HepG2 (cell line): ENCODE data around the gene PDLIM7. TPM values are rescaled to one million over a fixed set of nuclear protein-coding genes. Genes with fewer than 3 reads are reported as not detected.

Experiments used
- ATAC-seq: fragments of 200-7000 bp; cut with Tn5 transposase; 3 replicates; pipeline ENCODE4 v1.9.1; 2020; ENCODE audit warnings: mild to moderate bottlenecking, moderate library complexity
- BruUV-seq: library from RNA; stranded (reverse); fragments of 400-500 nt; replicated peaks from 2 replicates; lab custom pipeline; 2021; lab: Mats Ljungman, UMichigan
- CTCF ChIA-PET: fragments of 300-600 bp; formaldehyde crosslinking; extraction: SDS; loops from one replicate; lab custom pipeline; 2021; ENCODE audit warnings: low total read pairs, inconsistent platforms, low intra/inter-chr PET ratio; lab: Yijun Ruan, JAX
- POLR2A ChIA-PET: fragments of 350-600 bp; sonication (Branson Sonifier 250); formaldehyde crosslinking; loops from one replicate; lab custom pipeline; 2020; ENCODE audit warnings: antibody characterized with exemption, inconsistent platforms; lab: Yijun Ruan, JAX
- DNase-seq: peaks from one replicate; pipeline ENCODE4 v3.0.0-alpha.2; 2015; ENCODE audit warnings: low spot score
- FAIRE-seq: peaks from 3 replicates; lab custom pipeline; 2011; peaks lifted over from hg19 to GRCh38; lab: Jason Lieb, UNC
- H2AFZ ChIP-seq: one replicate; pipeline ENCODE4 v1.6.1; 2011; ENCODE audit warnings: low read length, inconsistent platforms
- H3K27ac ChIP-seq: fragments of 300-600 bp; 3 replicates; pipeline ENCODE4 v1.8.0; 2011; ENCODE audit warnings: mixed run types, mild to moderate bottlenecking, mixed read lengths, low read length, inconsistent platforms; ENCODE audit not compliant: insufficient read depth; ENCODE audit errors: extremely low read length
- H3K27me3 ChIP-seq, 2 experiments: fragments of 200-600 bp in 1 of 2; 2 replicates in 1 of 2; 3 replicates in 1 of 2; pipeline versions ENCODE4 v1.6.0 to v1.8.0; 2011; ENCODE audit warnings: low read length in 2 of 2, mild to moderate bottlenecking in 2 of 2, moderate library complexity in 2 of 2, inconsistent platforms in 1 of 2; ENCODE audit not compliant: insufficient read depth in 2 of 2, control insufficient read depth in 1 of 2
- H3K36me3 ChIP-seq, 2 experiments: fragments of 200-600 bp in 1 of 2; replicated peaks in 1 of 2; 2 replicates in 1 of 2; 3 replicates in 1 of 2; pipeline versions ENCODE4 v1.5.1 to v1.8.0; 2011; ENCODE audit warnings: low read length in 2 of 2, inconsistent platforms in 1 of 2; ENCODE audit not compliant: insufficient read depth in 2 of 2, control insufficient read depth in 1 of 2
- H3K4me1 ChIP-seq: 2 replicates; pipeline ENCODE4 v1.5.1; 2012; ENCODE audit warnings: low read length, inconsistent platforms; ENCODE audit not compliant: insufficient read depth
- H3K4me2 ChIP-seq: 2 replicates; pipeline ENCODE4 v1.6.0; 2011; ENCODE audit warnings: low read depth, low read length, inconsistent platforms
- H3K4me3 ChIP-seq, 3 experiments: fragments of 200-600 bp in 1 of 3; sonication (generic), shearing (Covaris generic) in 1 of 3; replicated peaks in 1 of 3; 2 replicates each; pipeline ENCODE4 v1.5.1; 2011 to 2016; ENCODE audit warnings: low read length in 3 of 3, inconsistent platforms in 2 of 3, low read depth in 2 of 3, mild to moderate bottlenecking in 2 of 3, control low read depth in 1 of 3, mixed read lengths in 1 of 3; ENCODE audit not compliant: insufficient read depth in 1 of 3
- H3K79me2 ChIP-seq: one replicate; pipeline ENCODE4 v1.6.1; 2011; ENCODE audit warnings: low read length, inconsistent platforms; ENCODE audit not compliant: insufficient read depth
- H3K9ac ChIP-seq: 2 replicates; pipeline ENCODE4 v1.6.0; 2011; ENCODE audit warnings: mild to moderate bottlenecking, low read depth, low read length, inconsistent platforms; ENCODE audit not compliant: insufficient read depth
- H3K9me3 ChIP-seq: 2 replicates; pipeline ENCODE4 v1.5.1; 2012; ENCODE audit warnings: mild to moderate bottlenecking, low read length
- H4K20me1 ChIP-seq: 2 replicates; pipeline ENCODE4 v1.6.0; 2011; ENCODE audit warnings: inconsistent platforms, mild to moderate bottlenecking, low read length, moderate library complexity; ENCODE audit not compliant: insufficient read depth
- CBX2 ChIP-seq, 2 experiments: fragments of 200-600 bp in 1 of 2; sonication (generic); formaldehyde crosslinking in 1 of 2; IDR thresholded peaks; 2 replicates each; pipeline versions ENCODE4 v1.7.0 to v1.8.1; 2018 to 2022; ENCODE audit warnings: low read depth in 2 of 2, low read length in 1 of 2, mild to moderate bottlenecking in 1 of 2, missing genetic modification reagents in 1 of 2
- FLYWCH1 ChIP-seq: sonication (generic); formaldehyde crosslinking; IDR thresholded peaks from 2 replicates; pipeline ENCODE4 v1.8.1; 2023; ENCODE audit warnings: mild to moderate bottlenecking, missing genetic modification reagents
- HNRNPUL1 ChIP-seq: fragments of 200-400 bp; formaldehyde crosslinking; IDR thresholded peaks from 2 replicates; pipeline ENCODE4 v1.6.1; 2017; ENCODE audit warnings: low read depth, mild to moderate bottlenecking, low read length, moderate library complexity
- KLF16 ChIP-seq, 2 experiments: sonication (generic) in 1 of 2; formaldehyde crosslinking in 1 of 2; IDR thresholded peaks; 2 replicates each; pipeline versions ENCODE4 v1.6.1 to v1.8.0; 2016 to 2023; ENCODE audit warnings: missing genetic modification reagents in 2 of 2, missing compliant biosample characterization in 1 of 2
- LBX2 ChIP-seq: sonication (generic); formaldehyde crosslinking; IDR thresholded peaks from 2 replicates; pipeline ENCODE4 v1.5.0; 2020; ENCODE audit warnings: missing genetic modification reagents, mild to moderate bottlenecking, borderline replicate concordance
- REST ChIP-seq, 2 experiments: IDR thresholded peaks; 2 replicates each; pipeline ENCODE4 v1.6.1; 2011 to 2012; ENCODE audit warnings: low read length in 2 of 2, borderline replicate concordance in 1 of 2, low read depth in 1 of 2, mild to moderate bottlenecking in 1 of 2, moderate library complexity in 1 of 2
- SALL2 ChIP-seq: sonication (generic); formaldehyde crosslinking; IDR thresholded peaks from 2 replicates; pipeline ENCODE4 v1.8.1; 2023; ENCODE audit warnings: mild to moderate bottlenecking, missing genetic modification reagents, inconsistent platforms
- TBX2 ChIP-seq: sonication (generic); formaldehyde crosslinking; IDR thresholded peaks from 2 replicates; pipeline ENCODE4 v1.5.0; 2020; ENCODE audit warnings: missing genetic modification reagents, mild to moderate bottlenecking, borderline replicate concordance
- TEF ChIP-seq: sonication (generic); formaldehyde crosslinking; IDR thresholded peaks from 2 replicates; pipeline ENCODE4 v1.5.0; 2020; ENCODE audit warnings: missing genetic modification reagents
- TSC22D2 ChIP-seq: sonication (generic); formaldehyde crosslinking; IDR thresholded peaks from 2 replicates; pipeline ENCODE4 v1.5.1; 2020; ENCODE audit warnings: missing genetic modification reagents, mild to moderate bottlenecking, borderline replicate concordance
- ZBTB4 ChIP-seq: sonication (generic); formaldehyde crosslinking; IDR thresholded peaks from 2 replicates; pipeline ENCODE4 v1.4.0; 2020; ENCODE audit warnings: missing genetic modification reagents, mild to moderate bottlenecking, borderline replicate concordance
- ZFP37 ChIP-seq: sonication (generic); formaldehyde crosslinking; IDR thresholded peaks from 2 replicates; pipeline ENCODE4 v1.4.0; 2020; ENCODE audit warnings: missing genetic modification reagents, borderline replicate concordance
- ZNF20 ChIP-seq: sonication (generic); formaldehyde crosslinking; IDR thresholded peaks from 2 replicates; pipeline ENCODE4 v1.4.0; 2020; ENCODE audit warnings: mild to moderate bottlenecking, moderate library complexity, missing genetic modification reagents
- ZNF253 ChIP-seq: sonication (generic); formaldehyde crosslinking; IDR thresholded peaks from 2 replicates; pipeline ENCODE4 v1.8.0; 2022; ENCODE audit warnings: mild to moderate bottlenecking, missing genetic modification reagents, borderline replicate concordance
- ZNF878 ChIP-seq: sonication (generic); formaldehyde crosslinking; IDR thresholded peaks from 2 replicates; pipeline ENCODE4 v1.8.1; 2023; ENCODE audit warnings: mild to moderate bottlenecking, missing genetic modification reagents, moderate library complexity
- WGBS: methylation state at CpG from one replicate; pipeline ENCODE4 v1.1.6; 2017; ENCODE audit warnings: low lambda C conversion rate; 5-methylcytosine and 5-hydroxymethylcytosine counted together
- in situ Hi-C: cut with HindIII; loops from 2 replicates; pipeline ENCODE4 v1.10.0; 2017; ENCODE audit warnings: low pct_unique_long_range_greater_than_20kb; ENCODE audit not compliant: extremely low pct_ligation_motif_present
- intact Hi-C: fragments of 100-400 bp; cut with micrococcal nuclease; formaldehyde crosslinking; loops from one replicate; pipeline ENCODE4 v1.10.0; 2022; ENCODE audit not compliant: unreplicated experiment
- polyA plus RNA-seq, 8 experiments: library from polyadenylated mRNA; depleted of rRNA in 3 of 8; stranded (reverse) in 7 of 8; unstranded in 1 of 8; fragments of >200 nt; fragmentation: Illumina TruSeq in 4 of 8; extraction: Trizol in 4 of 8; gene quantifications; 2 replicates each; pipeline versions ENCODE4 v1.2.1 to v1.2.3, GENCODE V29; 2011 to 2016; ENCODE audit warnings: low read depth in 4 of 8, missing spikeins in 1 of 8, mixed read lengths in 1 of 8; ENCODE audit not compliant: insufficient read depth in 1 of 8
- total RNA-seq, 5 experiments: library from RNA; depleted of rRNA; stranded (reverse); fragments of >200 nt; fragmentation: Illumina TruSeq; extraction: Trizol; gene quantifications; 2 replicates each; pipeline ENCODE4 v1.2.3, GENCODE V29; 2016; ENCODE audit warnings: low read depth in 1 of 5

Gene PDLIM7
- total and polyA plus RNA-seq, 2 of the 13 experiments (the other 11 are each of a cell fraction or from before 2014, with no cell fraction given): 21.1 to 31.3 TPM

GRCh38 chr5:177462021-177462670 is 35.3 kb downstream of the PDLIM7 start:
- Histone ChIP-seq H2AFZ (no peak overlapping the region), H3K9ac (no peak overlapping the region), H3K4me3 (no peak overlapping the region), H4K20me1 (peaks cover 7% of the 10 kb centered on the region; the same call in 1 of the 2 replicates), H3K79me2 (no peaks in the 10 kb centered on the region), H3K27ac (no peak overlapping the region), H3K9me3 (no peaks in the 10 kb centered on the region), H3K27me3 (no peaks in the 10 kb centered on the region), H3K36me3 (peaks cover 7 to 14% of the 10 kb centered on the region in 2 experiments; a peak in 3 of 5 replicates), H3K4me2 (no peak overlapping the region), H3K4me1 (peaks cover 3% of the 10 kb centered on the region; the same call in 1 of the 2 replicates)
- in situ Hi-C loops (loop anchor here (25.0 kb wide), 1 partner anchor 350 kb away; no protein-coding TSS in a partner anchor), intact Hi-C loops (no loop called here)
- ChIA-PET POLR2A (interaction anchor here (0.7 to 1.4 kb wide), 2 partner anchors 35 to 59 kb away, joined by 3 to 4 read pairs; partner anchors contain the start of gene PDLIM7), CTCF (no interaction called here)
- ATAC-seq (no peak), FAIRE-seq (no peak), DNase-seq (no peak)
- BruUV-seq: no TSS peak
- 94% methylated on average over 17 of the region's 27 CpGs for WGBS
- TF ChIP-seq TBX2 (CRISPR knock-in tag): no peak
- no peak for TF ChIP-seq FLYWCH1
- no peak for TF ChIP-seq TEF
- TF ChIP-seq CBX2 (IDR thresholded peaks at IDR 0.05; ENCODE audit: low read depth, low read length): no peak
- TF ChIP-seq CBX2 (CRISPR knock-in tag; IDR thresholded peaks at IDR 0.05; ENCODE audit: low read depth): no peak
- TF ChIP-seq ZNF878 (CRISPR knock-in tag): no peak
- no peak for TF ChIP-seq HNRNPUL1
- no peak for TF ChIP-seq ZNF20 (CRISPR knock-in tag)
- no peak for TF ChIP-seq LBX2 (CRISPR knock-in tag)
- TF ChIP-seq ZNF253 (CRISPR knock-in tag): no peak
- TF ChIP-seq ZBTB4 (CRISPR knock-in tag): no peak
- no peak for TF ChIP-seq TSC22D2 (CRISPR knock-in tag)
- TF ChIP-seq SALL2 (CRISPR knock-in tag): no peak
- no peak for TF ChIP-seq REST (IDR thresholded peaks at IDR 0.05; ENCODE audit: borderline replicate concordance in 1 of 2, low read depth in 1 of 2, low read length in 2 of 2)
- TF ChIP-seq KLF16 (CRISPR knock-in tag; IDR thresholded peaks at IDR 0.05): no peak
- TF ChIP-seq ZFP37 (CRISPR knock-in tag): no peak
